Measurements from ENCODE around the gene RABAC1.

The RABAC1 gene

DNA sequence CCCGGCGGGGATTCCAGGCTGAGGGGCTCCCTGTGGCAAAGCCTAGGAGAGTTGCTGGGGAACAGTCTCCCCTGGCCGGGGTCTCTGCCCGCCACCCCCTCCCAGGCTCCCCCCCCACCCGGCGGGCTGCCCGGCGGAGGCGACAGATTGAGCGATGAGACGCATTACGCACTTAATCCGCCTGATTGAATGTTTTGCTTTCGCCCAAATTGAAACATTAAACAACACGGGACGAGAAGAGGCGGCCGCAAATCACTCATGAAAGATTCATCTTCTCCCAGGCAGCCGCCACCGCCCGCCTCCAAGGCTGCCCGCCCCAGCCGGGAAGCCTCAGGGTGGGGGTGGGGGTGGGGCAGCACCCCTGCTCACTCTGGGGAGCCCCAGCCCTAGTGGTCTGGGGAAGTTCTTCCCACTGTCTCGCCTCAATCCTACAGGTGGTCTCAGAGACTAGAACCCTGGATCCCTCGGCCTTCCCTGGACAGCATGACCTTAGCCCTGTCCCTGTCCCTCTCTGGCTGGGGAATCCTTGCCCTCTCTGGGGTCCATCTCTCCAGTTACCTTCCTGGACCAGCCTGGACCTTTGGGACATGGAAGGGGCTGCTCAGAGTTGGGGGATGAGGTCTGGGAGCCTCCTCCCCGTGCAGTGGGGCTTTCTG, 23.2 kb downstream of the RABAC1 start:
- Histone ChIP-seq H2BK15ac (ENCODE audit: low read length) (peak overlapping the region; percentile 6), H3K9me3 (replicated peaks in 1 of 2; ENCODE audit: control insufficient read depth in 2 of 2, insufficient read depth in 1 of 2, low read depth in 1 of 2, low read length in 2 of 2) (peaks cover 0 to 2% of the 10 kb centered on the region in 2 donors), H3K4me1 (ENCODE audit: control insufficient read depth in 2 of 2, insufficient read depth in 1 of 2, low read depth in 1 of 2, low read length in 2 of 2) (peaks cover 0 to under 1% of the 10 kb centered on the region in 2 donors), H2BK120ac (ENCODE audit: low read depth, low read length) (no peak overlapping the region), H3K4ac (ENCODE audit: low read length) (no peak overlapping the region), H4K91ac (ENCODE audit: low read depth, low read length, poor library complexity) (no peak overlapping the region), H3K18ac (ENCODE audit: low read length) (no peak overlapping the region), H3K4me3 (ENCODE audit: low read length in 2 of 2) (no peak overlapping the region), H2AK5ac (ENCODE audit: low read depth, low read length) (peak overlapping the region; percentile 41), H3K14ac (ENCODE audit: low read length) (no peak overlapping the region), H3K79me1 (ENCODE audit: low read depth, low read length) (no peaks in the 10 kb centered on the region), H3K9ac (ENCODE audit: low read depth, low read length, poor library complexity) (no peak overlapping the region), H3K27me3 (ENCODE audit: control insufficient read depth in 3 of 3, insufficient read depth in 3 of 3, low read depth in 1 of 3, low read length in 3 of 3) (peaks cover 17 to 83% (median 69%) of the 10 kb centered on the region in 3 experiments), H3K4me2 (ENCODE audit: insufficient read depth, low read length, poor library complexity, severe bottlenecking) (no peak overlapping the region), H2BK5ac (ENCODE audit: low read length) (no peak overlapping the region), H3K23ac (ENCODE audit: low read depth, low read length, poor library complexity) (peak overlapping the region; percentile 14), H2AFZ (ENCODE audit: low read length) (no peak overlapping the region), H4K8ac (ENCODE audit: low read depth, low read length) (no peak overlapping the region), H3K36me3 (replicated peaks in 1 of 2; ENCODE audit: control insufficient read depth in 2 of 2, insufficient read depth in 2 of 2, low read length in 2 of 2) (no peaks in the 10 kb centered on the region), H2BK12ac (ENCODE audit: low read length) (no peak overlapping the region), H3K27ac (replicated peaks; ENCODE audit: low read length) (no peak overlapping the region)
- no peak for DNase-seq (ENCODE audit: low spot score)
- no CpG with 5 or more reads among the region's 26 CpGs for WGBS, 2 donors (ENCODE audit: extremely low coverage in 2 of 2, insufficient read length in 2 of 2, insufficient replicate concordance in 1 of 2)

GRCh38 chr19:41934849-41935374, 24.2 kb downstream of the RABAC1 start:
- Histone ChIP-seq H2BK120ac (ENCODE audit: low read depth, low read length) (no peak overlapping the region), H3K36me3 (replicated peaks in 1 of 2; ENCODE audit: control insufficient read depth in 2 of 2, insufficient read depth in 2 of 2, low read length in 2 of 2) (no peaks in the 10 kb centered on the region), H3K79me1 (ENCODE audit: low read depth, low read length) (no peaks in the 10 kb centered on the region), H2BK12ac (ENCODE audit: low read length) (no peak overlapping the region), H2AFZ (ENCODE audit: low read length) (no peak overlapping the region), H4K91ac (ENCODE audit: low read depth, low read length, poor library complexity) (no peak overlapping the region), H3K14ac (ENCODE audit: low read length) (no peak overlapping the region), H3K4me2 (ENCODE audit: insufficient read depth, low read length, poor library complexity, severe bottlenecking) (no peak overlapping the region), H3K9ac (ENCODE audit: low read depth, low read length, poor library complexity) (no peak overlapping the region), H3K4me1 (ENCODE audit: control insufficient read depth in 2 of 2, insufficient read depth in 1 of 2, low read depth in 1 of 2, low read length in 2 of 2) (no peaks in the 10 kb centered on the region), H3K9me3 (replicated peaks in 1 of 2; ENCODE audit: control insufficient read depth in 2 of 2, insufficient read depth in 1 of 2, low read depth in 1 of 2, low read length in 2 of 2) (peaks cover 0 to 2% of the 10 kb centered on the region in 2 donors), H3K23ac (ENCODE audit: low read depth, low read length, poor library complexity) (peak overlapping the region; percentile 60), H2AK5ac (ENCODE audit: low read depth, low read length) (peak overlapping the region; percentile 26), H2BK15ac (ENCODE audit: low read length) (no peak overlapping the region), H3K18ac (ENCODE audit: low read length) (no peak overlapping the region), H3K4ac (ENCODE audit: low read length) (no peak overlapping the region), H3K4me3 (ENCODE audit: low read length in 2 of 2) (no peak overlapping the region), H2BK5ac (ENCODE audit: low read length) (no peak overlapping the region), H3K27me3 (ENCODE audit: control insufficient read depth in 3 of 3, insufficient read depth in 3 of 3, low read depth in 1 of 3, low read length in 3 of 3) (peaks cover 24 to 85% (median 75%) of the 10 kb centered on the region in 3 experiments), H4K8ac (ENCODE audit: low read depth, low read length) (no peak overlapping the region), H3K27ac (replicated peaks; ENCODE audit: low read length) (no peak overlapping the region)
- WGBS, 2 donors (ENCODE audit: extremely low coverage in 2 of 2, insufficient read length in 2 of 2, insufficient replicate concordance in 1 of 2): no CpG with 5 or more reads among the region's 7 CpGs
- DNase-seq (ENCODE audit: low spot score): peak; percentile 86

DNA sequence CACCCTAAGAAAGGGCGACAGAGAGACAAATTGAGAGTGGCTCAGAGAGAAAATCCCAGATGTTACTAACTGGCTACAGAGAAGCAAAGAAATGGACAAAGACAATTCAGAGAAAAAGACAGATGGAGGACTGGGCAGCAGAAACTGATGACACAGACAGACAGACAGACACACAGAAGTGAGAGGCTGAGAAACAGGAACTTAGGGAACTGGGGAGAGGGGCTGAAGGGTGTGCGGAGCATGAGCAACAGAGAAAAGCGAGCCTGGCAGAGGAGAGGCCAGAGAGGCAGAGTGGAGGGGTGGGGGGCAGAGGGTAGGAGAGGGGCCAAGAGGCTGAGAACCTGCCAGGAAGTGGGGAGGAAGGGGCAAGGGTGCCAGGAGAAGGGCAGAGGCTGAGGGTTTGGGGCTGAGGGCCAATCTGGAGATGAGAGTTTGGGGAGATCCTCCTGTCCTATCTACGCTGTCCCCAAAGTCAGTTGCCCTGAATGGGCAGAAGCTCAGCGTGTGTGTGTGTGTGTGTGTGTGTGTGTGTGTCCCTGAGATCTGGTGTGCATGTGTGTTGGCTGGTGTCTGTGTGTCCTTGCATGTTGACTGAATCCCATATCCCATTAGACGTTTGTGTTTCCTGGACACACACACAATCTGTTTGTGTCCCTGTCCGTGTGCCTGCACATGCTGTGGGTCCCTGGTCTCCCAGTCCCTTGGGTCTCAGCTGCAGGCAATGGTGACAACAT, 25.3 kb downstream of the RABAC1 start:
- Histone ChIP-seq H3K27ac (replicated peaks; ENCODE audit: low read length) (no peak overlapping the region), H3K9ac (ENCODE audit: low read depth, low read length, poor library complexity) (no peak overlapping the region), H3K23ac (ENCODE audit: low read depth, low read length, poor library complexity) (no peak overlapping the region), H3K36me3 (replicated peaks in 1 of 2; ENCODE audit: control insufficient read depth in 2 of 2, insufficient read depth in 2 of 2, low read length in 2 of 2) (no peaks in the 10 kb centered on the region), H3K14ac (ENCODE audit: low read length) (no peak overlapping the region), H2BK120ac (ENCODE audit: low read depth, low read length) (no peak overlapping the region), H3K79me1 (ENCODE audit: low read depth, low read length) (no peaks in the 10 kb centered on the region), H3K18ac (ENCODE audit: low read length) (no peak overlapping the region), H3K9me3 (replicated peaks in 1 of 2; ENCODE audit: control insufficient read depth in 2 of 2, insufficient read depth in 1 of 2, low read depth in 1 of 2, low read length in 2 of 2) (peaks cover 0 to 2% of the 10 kb centered on the region in 2 donors), H3K4me1 (ENCODE audit: control insufficient read depth in 2 of 2, insufficient read depth in 1 of 2, low read depth in 1 of 2, low read length in 2 of 2) (peaks cover 3 to 5% of the 10 kb centered on the region in 2 donors), H3K4me2 (ENCODE audit: insufficient read depth, low read length, poor library complexity, severe bottlenecking) (no peak overlapping the region), H2AK5ac (ENCODE audit: low read depth, low read length) (no peak overlapping the region), H2BK5ac (ENCODE audit: low read length) (no peak overlapping the region), H3K4ac (ENCODE audit: low read length) (no peak overlapping the region), H4K8ac (ENCODE audit: low read depth, low read length) (no peak overlapping the region), H3K4me3 (ENCODE audit: low read length in 2 of 2) (no peak overlapping the region), H3K27me3 (ENCODE audit: control insufficient read depth in 3 of 3, insufficient read depth in 3 of 3, low read depth in 1 of 3, low read length in 3 of 3) (peaks cover 33 to 92% (median 85%) of the 10 kb centered on the region in 3 experiments), H4K91ac (ENCODE audit: low read depth, low read length, poor library complexity) (no peak overlapping the region), H2BK15ac (ENCODE audit: low read length) (no peak overlapping the region), H2BK12ac (ENCODE audit: low read length) (no peak overlapping the region), H2AFZ (ENCODE audit: low read length) (no peak overlapping the region)
- DNase-seq (ENCODE audit: low spot score): no peak
- WGBS, 2 donors (ENCODE audit: extremely low coverage in 2 of 2, insufficient read length in 2 of 2, insufficient replicate concordance in 1 of 2): no CpG with 5 or more reads among the region's 7 CpGs

- H3K27me3 ChIP-seq (ENCODE audit: control insufficient read depth in 3 of 3, insufficient read depth in 3 of 3, low read depth in 1 of 3, low read length in 3 of 3): peaks cover 38 to 98% (median 91%) of the 10 kb centered on the region in 3 experiments
These were observed 26.3 kb downstream of the RABAC1 start for GRCh38 chr19:41932720-41933332.

More at GRCh38 chr19:41932720-41933332, 26.3 kb downstream of the RABAC1 start:
- Histone ChIP-seq H2BK12ac (ENCODE audit: low read length) (no peak overlapping the region), H3K36me3 (replicated peaks in 1 of 2; ENCODE audit: control insufficient read depth in 2 of 2, insufficient read depth in 2 of 2, low read length in 2 of 2) (no peaks in the 10 kb centered on the region), H3K18ac (ENCODE audit: low read length) (no peak overlapping the region), H3K14ac (ENCODE audit: low read length) (peak overlapping the region; percentile 72), H3K4ac (ENCODE audit: low read length) (no peak overlapping the region), H3K27ac (replicated peaks; ENCODE audit: low read length) (no peak overlapping the region), H4K91ac (ENCODE audit: low read depth, low read length, poor library complexity) (no peak overlapping the region), H3K4me1 (ENCODE audit: control insufficient read depth in 2 of 2, insufficient read depth in 1 of 2, low read depth in 1 of 2, low read length in 2 of 2) (peaks cover 6 to 10% of the 10 kb centered on the region in 2 donors), H2BK120ac (ENCODE audit: low read depth, low read length) (no peak overlapping the region), H4K8ac (ENCODE audit: low read depth, low read length) (no peak overlapping the region), H3K9ac (ENCODE audit: low read depth, low read length, poor library complexity) (no peak overlapping the region), H3K4me3 (ENCODE audit: low read length in 2 of 2) (no peak overlapping the region), H2AK5ac (ENCODE audit: low read depth, low read length) (no peak overlapping the region), H3K9me3 (replicated peaks in 1 of 2; ENCODE audit: control insufficient read depth in 2 of 2, insufficient read depth in 1 of 2, low read depth in 1 of 2, low read length in 2 of 2) (peaks cover 0 to 2% of the 10 kb centered on the region in 2 donors), H3K23ac (ENCODE audit: low read depth, low read length, poor library complexity) (no peak overlapping the region), H2AFZ (ENCODE audit: low read length) (no peak overlapping the region), H3K4me2 (ENCODE audit: insufficient read depth, low read length, poor library complexity, severe bottlenecking) (no peak overlapping the region), H2BK5ac (ENCODE audit: low read length) (no peak overlapping the region), H2BK15ac (ENCODE audit: low read length) (no peak overlapping the region), H3K79me1 (ENCODE audit: low read depth, low read length) (no peaks in the 10 kb centered on the region)
- WGBS, 2 donors (ENCODE audit: extremely low coverage in 2 of 2, insufficient read length in 2 of 2, insufficient replicate concordance in 1 of 2): no CpG with 5 or more reads among the region's 29 CpGs
- no peak for DNase-seq (ENCODE audit: low spot score)
